NCI-H345 treated with DMSO at 0.1 percent for 48 hours (cell line): ENCODE results near the gene SNAP47.

Experiments
- DNase-seq: peaks from one replicate; lab custom pipeline; 2025; ENCODE audit not compliant: unreplicated experiment; lab: John Stamatoyannopoulos, UW

Gene SNAP47

GRCh38 chr1:227731696-227732585, 3.3 kb upstream of the SNAP47 start:
- no peak for DNase-seq

- DNase-seq: no peak
These were observed 2.5 kb upstream of the SNAP47 start for GRCh38 chr1:227732586-227733308.

GRCh38 chr1:227733309-227733705, 1.9 kb upstream of the SNAP47 start:
- no peak for DNase-seq

- no peak for DNase-seq
These were observed 1.3 kb upstream of the SNAP47 start for GRCh38 chr1:227733751-227734545.

GRCh38 chr1:227734546-227734855, 734 bp upstream of the SNAP47 start:
- peak; percentile 32 for DNase-seq

GRCh38 chr1:227735539-227736285, 477 bp downstream of the SNAP47 start:
- DNase-seq: no peak

- no peak for DNase-seq
These were observed 1.7 kb downstream of the SNAP47 start for GRCh38 chr1:227736814-227737432.

GRCh38 chr1:227738820-227739219, 3.6 kb downstream of the SNAP47 start:
- DNase-seq: no peak

- no peak for DNase-seq
These were observed 4.4 kb downstream of the SNAP47 start for GRCh38 chr1:227739636-227740035.

GRCh38 chr1:227740401-227740960, 5.2 kb downstream of the SNAP47 start:
- no peak for DNase-seq

GRCh38 chr1:227741166-227741870, 6.1 kb downstream of the SNAP47 start:
- no peak for DNase-seq

GRCh38 chr1:227742738-227743715, 7.8 kb downstream of the SNAP47 start:
- no peak for DNase-seq

- DNase-seq: no peak
These were observed 9.4 kb downstream of the SNAP47 start for GRCh38 chr1:227744668-227745067.

GRCh38 chr1:227745568-227746265, 10.5 kb downstream of the SNAP47 start:
- DNase-seq: no peak

- DNase-seq: no peak
These were observed 11.4 kb downstream of the SNAP47 start for GRCh38 chr1:227746676-227747075.

GRCh38 chr1:227747382-227747781, 12.1 kb downstream of the SNAP47 start:
- no peak for DNase-seq

GRCh38 chr1:227747948-227748495, 12.8 kb downstream of the SNAP47 start:
- no peak for DNase-seq
